GM19324 (cell line): ENCODE results near the gene CTTNBP2.

ENCODE experiments used
- ATAC-seq: cut with Tn5 transposase; IDR thresholded peaks from one replicate; pipeline ENCODE4 v1.9.1; 2021; ENCODE audit warnings: mild to moderate bottlenecking, moderate library complexity; ENCODE audit not compliant: unreplicated experiment, low FRiP score

CTTNBP2 gene

GRCh38 chr7:117661328-117661727, 211.9 kb downstream of the CTTNBP2 start:
- no peak for ATAC-seq
